GM10248 (cell line): ENCODE measurements around the gene ZNF664.

Experiments used
- CTCF ChIA-PET: fragments of 300-600 bp; sonication (Branson Sonifier 250); formaldehyde crosslinking; extraction: SDS; loops from one replicate; lab custom pipeline; 2021; ENCODE audit warnings: antibody characterized with exemption; lab: Yijun Ruan, JAX
- POLR2A ChIA-PET: fragments of 350-650 bp; sonication (Branson Sonifier 250); formaldehyde crosslinking; extraction: SDS; loops from one replicate; lab custom pipeline; 2020; ENCODE audit warnings: antibody characterized with exemption; lab: Yijun Ruan, JAX
- DNase-seq: peaks from one replicate; pipeline ENCODE4 v3.0.0; 2012; ENCODE audit errors: extremely low spot score
- TF ChIP-seq, protein P1 (sequence below): IDR thresholded peaks from 2 replicates; pipeline ENCODE4 v1.5.1; 2012; ENCODE audit warnings: mild to moderate bottlenecking, low read depth; ENCODE audit errors: extremely low read depth, missing control alignments, control extremely low read depth

Gene ZNF664

DNA sequence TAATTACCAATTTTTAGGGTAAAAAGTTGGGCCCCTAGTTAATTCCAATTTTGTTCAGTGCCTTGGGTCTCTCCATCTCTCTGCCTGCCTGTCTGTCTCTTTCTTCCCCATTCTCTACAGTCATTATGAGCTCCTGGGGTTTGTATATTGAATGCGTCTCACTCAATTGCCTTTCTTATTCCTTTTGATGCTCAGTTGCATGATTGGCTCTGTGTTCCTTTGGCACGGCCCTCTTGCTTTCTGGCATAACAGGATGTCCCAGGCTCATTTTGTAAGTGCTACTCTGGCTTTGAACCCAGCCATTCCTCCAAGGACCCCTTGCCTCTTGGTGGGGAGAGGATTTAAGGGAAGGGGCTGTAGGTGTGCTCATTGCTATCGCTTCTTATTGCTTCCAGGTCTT is 35.6 kb downstream of the ZNF664 start:
- no peak for DNase-seq
- ChIA-PET CTCF (interaction anchor here (1.3 to 4.4 kb wide), 2 partner anchors 9 to 23 kb away, joined by 3 to 20 read pairs; no protein-coding TSS in a partner anchor), POLR2A (no interaction called here)
- TF ChIP-seq, protein P1, sequence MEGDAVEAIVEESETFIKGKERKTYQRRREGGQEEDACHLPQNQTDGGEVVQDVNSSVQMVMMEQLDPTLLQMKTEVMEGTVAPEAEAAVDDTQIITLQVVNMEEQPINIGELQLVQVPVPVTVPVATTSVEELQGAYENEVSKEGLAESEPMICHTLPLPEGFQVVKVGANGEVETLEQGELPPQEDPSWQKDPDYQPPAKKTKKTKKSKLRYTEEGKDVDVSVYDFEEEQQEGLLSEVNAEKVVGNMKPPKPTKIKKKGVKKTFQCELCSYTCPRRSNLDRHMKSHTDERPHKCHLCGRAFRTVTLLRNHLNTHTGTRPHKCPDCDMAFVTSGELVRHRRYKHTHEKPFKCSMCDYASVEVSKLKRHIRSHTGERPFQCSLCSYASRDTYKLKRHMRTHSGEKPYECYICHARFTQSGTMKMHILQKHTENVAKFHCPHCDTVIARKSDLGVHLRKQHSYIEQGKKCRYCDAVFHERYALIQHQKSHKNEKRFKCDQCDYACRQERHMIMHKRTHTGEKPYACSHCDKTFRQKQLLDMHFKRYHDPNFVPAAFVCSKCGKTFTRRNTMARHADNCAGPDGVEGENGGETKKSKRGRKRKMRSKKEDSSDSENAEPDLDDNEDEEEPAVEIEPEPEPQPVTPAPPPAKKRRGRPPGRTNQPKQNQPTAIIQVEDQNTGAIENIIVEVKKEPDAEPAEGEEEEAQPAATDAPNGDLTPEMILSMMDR = no peak

DNA sequence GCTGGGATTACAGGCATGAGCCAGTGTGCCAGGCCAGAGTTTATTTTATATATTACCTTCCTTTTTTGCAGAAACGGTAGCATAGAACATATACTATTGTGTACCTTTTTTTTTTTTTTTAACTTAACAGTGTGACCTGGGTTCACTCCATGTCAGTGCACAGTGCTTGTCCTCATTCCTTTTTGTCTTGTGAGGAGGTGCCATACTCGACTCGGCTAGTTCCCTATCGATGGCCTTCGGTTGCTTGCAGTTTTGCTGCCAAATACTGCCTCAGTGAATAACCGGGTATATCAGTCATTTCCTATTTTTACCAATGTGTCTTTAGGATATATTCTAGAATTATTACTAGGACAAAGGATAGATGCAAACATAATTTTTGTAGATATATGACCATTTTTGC is 36.8 kb downstream of the ZNF664 start:
- ChIA-PET CTCF (no interaction called here), POLR2A (no interaction called here)
- DNase-seq = no peak
- TF ChIP-seq, protein P1 = no peak

DNA sequence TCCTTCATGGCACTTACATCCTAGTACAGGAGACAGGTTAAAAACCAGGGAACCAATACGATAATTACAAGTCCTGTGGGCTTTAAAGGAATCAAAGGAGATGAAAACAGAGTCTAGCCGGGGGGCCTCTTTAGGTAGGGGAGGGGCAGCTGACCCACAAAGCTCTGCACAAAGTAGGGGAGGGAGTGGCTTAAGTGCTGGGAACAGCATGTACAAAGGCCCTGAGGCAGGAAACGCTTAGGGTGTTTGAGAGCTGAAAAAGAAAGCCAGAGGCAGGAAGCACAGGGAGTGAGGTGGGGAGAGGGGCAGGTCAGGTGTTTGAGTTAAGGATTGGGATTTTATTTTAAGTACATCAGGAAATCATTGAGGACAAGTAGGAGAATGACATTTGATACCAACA is 37.7 kb downstream of the ZNF664 start:
- CTCF ChIA-PET = interaction anchor here (0.6 to 1.5 kb wide), 2 partner anchors 9 to 337 kb away, joined by 3 to 5 read pairs; no protein-coding TSS in a partner anchor
- DNase-seq = no peak
- POLR2A ChIA-PET = interaction anchor here (0.6 kb wide), 1 partner anchor 29 kb away, joined by 4 read pairs; no protein-coding TSS in a partner anchor
- TF ChIP-seq, protein P1 = no peak

DNA sequence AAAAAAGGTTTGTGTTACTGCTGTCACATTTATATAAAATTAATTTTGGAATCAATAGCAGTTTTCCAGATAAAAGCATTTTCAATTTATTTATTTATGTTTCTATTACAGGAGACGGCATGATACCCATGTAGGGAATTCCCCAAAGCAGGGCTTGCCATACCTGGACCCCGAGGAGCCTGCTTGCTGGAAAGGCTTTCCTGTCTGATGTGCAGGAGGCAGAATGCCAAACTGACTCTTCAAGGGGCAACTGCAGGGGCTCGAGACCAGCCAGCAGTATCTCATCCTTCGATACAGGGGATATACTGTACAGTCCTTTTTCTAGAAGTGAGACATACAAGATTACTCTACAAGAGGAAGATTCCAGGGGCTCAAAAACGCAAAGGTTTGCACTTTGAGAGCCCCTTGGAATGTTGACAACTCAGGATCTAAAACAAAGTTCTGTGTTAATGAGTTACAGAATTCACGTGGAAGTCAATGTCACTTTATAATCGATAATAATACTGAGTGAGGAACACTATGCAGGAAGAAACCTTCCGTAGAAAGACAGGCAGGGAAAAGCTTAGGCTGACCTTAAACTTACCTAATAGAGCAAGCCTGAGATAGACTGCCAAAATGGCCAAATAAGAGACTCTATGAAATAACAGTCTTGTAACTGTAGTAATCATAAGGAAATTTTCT is 38.6 kb downstream of the ZNF664 start:
- ChIA-PET CTCF (interaction anchor here (0.6 to 1.5 kb wide), 2 partner anchors 10 to 336 kb away, joined by 3 to 5 read pairs; no protein-coding TSS in a partner anchor), POLR2A (no interaction called here)
- no peak for DNase-seq
- TF ChIP-seq, protein P1 = no peak

DNA sequence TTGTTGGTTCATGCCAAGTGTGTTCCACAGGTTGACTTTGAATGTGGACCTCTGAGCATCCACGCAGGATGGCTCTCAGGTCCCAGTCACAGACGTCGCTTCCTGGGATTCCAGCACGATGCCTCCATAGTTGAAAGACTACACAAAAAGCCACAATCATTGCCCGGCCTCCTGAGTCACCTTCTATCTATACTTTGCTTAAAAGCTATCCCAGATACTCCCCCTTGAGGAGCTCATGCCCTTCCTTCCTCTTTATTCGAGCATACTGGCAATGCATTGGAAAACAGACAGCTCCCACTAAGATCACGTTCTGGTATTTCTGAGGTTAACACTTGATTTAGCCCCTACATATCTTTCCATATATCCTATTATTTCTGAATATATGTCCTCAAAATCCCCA is 40.1 kb downstream of the ZNF664 start:
- ChIA-PET CTCF (interaction anchor here (1.0 to 2.7 kb wide), 5 partner anchors 8 to 386 kb away, joined by 3 to 9 read pairs (median 3); no protein-coding TSS in a partner anchor), POLR2A (no interaction called here)
- TF ChIP-seq, protein P1 = no peak
- no peak for DNase-seq

DNA sequence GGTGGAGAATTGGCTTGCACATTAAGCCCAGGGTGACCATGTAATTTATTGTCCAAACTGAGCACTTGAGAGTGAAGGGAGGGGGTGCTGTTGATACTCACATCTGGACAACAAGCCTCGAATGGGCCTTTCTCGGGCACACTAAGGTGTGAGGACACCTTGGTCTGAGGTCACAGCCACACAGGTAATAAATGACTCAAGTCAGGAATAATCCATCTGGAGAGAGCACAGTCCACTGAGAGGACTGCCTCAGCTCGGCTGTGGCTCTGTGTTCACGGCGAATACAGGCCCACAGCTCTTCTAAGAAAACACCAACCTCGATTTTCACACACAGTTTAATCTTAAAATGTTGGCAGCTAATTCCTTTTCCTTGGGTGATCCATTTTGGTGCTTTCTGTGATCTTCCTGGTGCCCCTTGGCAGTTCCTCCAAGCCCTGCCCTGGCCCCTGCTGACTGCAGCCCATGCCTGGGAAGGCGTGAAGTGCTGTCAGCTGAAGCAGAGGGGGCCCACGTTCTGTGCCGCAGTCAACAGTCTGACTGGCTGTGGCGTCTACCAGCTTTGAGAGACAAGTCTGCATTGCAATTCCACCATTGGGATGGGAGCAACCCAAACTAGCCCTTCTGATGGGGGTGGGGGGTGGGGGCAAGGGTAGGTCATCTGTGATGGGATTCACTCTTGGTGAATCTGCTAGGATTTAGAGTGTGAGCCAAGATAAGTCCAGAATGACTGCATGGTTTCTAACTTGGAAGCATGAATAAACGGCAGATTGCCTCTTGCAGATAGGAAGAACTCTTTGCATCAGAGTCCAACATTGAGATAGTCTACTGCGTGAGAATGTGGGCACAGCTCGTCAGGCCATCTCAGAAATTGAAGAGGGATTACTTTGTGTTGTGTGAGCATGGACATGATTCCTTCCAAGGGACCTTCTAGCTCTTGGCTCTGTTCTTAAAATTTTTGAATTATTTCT is 42.8 kb downstream of the ZNF664 start:
- POLR2A ChIA-PET = no interaction called here
- TF ChIP-seq, protein P1 = no peak
- no peak for DNase-seq
- CTCF ChIA-PET = interaction anchor here (1.1 to 2.7 kb wide), 5 partner anchors 9 to 23 kb away, joined by 3 to 11 read pairs (median 4); no protein-coding TSS in a partner anchor
